WTC11 (cell line): ENCODE data around the gene GUCY2C.

Experiments
- ATF2 ChIP-seq: sonication (generic); formaldehyde crosslinking; IDR thresholded peaks from 2 replicates; pipeline ENCODE4 v1.8.1; 2022; ENCODE audit warnings: low read depth, missing genetic modification reagents, borderline replicate concordance
- CREM ChIP-seq: sonication (generic); formaldehyde crosslinking; IDR thresholded peaks from 2 replicates; pipeline ENCODE4 v1.8.1; 2022; ENCODE audit warnings: mild to moderate bottlenecking, missing genetic modification reagents, moderate library complexity
- CTCF ChIP-seq: fragments of 200-600 bp; IDR thresholded peaks from 2 replicates; pipeline ENCODE4 v1.8.0; 2022; ENCODE audit warnings: antibody characterized with exemption
- E2F4 ChIP-seq: sonication (generic); formaldehyde crosslinking; IDR thresholded peaks from 2 replicates; pipeline ENCODE4 v1.8.1; 2022; ENCODE audit warnings: low read depth, mild to moderate bottlenecking, moderate library complexity, missing genetic modification reagents, borderline replicate concordance
- FOXJ3 ChIP-seq: sonication (generic); formaldehyde crosslinking; IDR thresholded peaks from 2 replicates; pipeline ENCODE4 v1.9.0; 2021; ENCODE audit warnings: missing genetic modification reagents, mild to moderate bottlenecking, borderline replicate concordance
- HMGXB4 ChIP-seq: sonication (generic); formaldehyde crosslinking; IDR thresholded peaks from 2 replicates; pipeline ENCODE4 v1.8.1; 2023; ENCODE audit warnings: mild to moderate bottlenecking, moderate library complexity, missing genetic modification reagents
- KAT7 ChIP-seq: sonication (generic); formaldehyde crosslinking; IDR thresholded peaks from 2 replicates; pipeline ENCODE4 v1.8.1; 2023; ENCODE audit warnings: missing genetic modification reagents, mild to moderate bottlenecking, borderline replicate concordance
- MAX ChIP-seq: sonication (generic); formaldehyde crosslinking; IDR thresholded peaks from 2 replicates; pipeline ENCODE4 v1.8.0; 2022; ENCODE audit warnings: mild to moderate bottlenecking, missing genetic modification reagents
- NR2C2 ChIP-seq: sonication (generic); formaldehyde crosslinking; IDR thresholded peaks from 2 replicates; pipeline ENCODE4 v1.8.0; 2022; ENCODE audit warnings: mild to moderate bottlenecking, missing genetic modification reagents
- USF1 ChIP-seq: sonication (generic); formaldehyde crosslinking; IDR thresholded peaks from 2 replicates; pipeline ENCODE4 v1.8.0; 2022; ENCODE audit warnings: mild to moderate bottlenecking, missing genetic modification reagents
- USF2 ChIP-seq: sonication (generic); formaldehyde crosslinking; IDR thresholded peaks from 2 replicates; pipeline ENCODE4 v1.8.1; 2023; ENCODE audit warnings: mild to moderate bottlenecking, missing genetic modification reagents, moderate library complexity
- ZBTB43 ChIP-seq: sonication (generic); formaldehyde crosslinking; IDR thresholded peaks from 2 replicates; pipeline ENCODE4 v1.8.1; 2023; ENCODE audit warnings: mild to moderate bottlenecking, missing genetic modification reagents

GRCh38 chr12:14694145-14694714 lies 2.2 kb downstream of the GUCY2C start:
- TF ChIP-seq ATF2 (CRISPR knock-in tag) (no peak), CTCF (no peak), KAT7 (CRISPR knock-in tag) (no peak), MAX (no peak), FOXJ3 (CRISPR knock-in tag) (no peak), NR2C2 (CRISPR knock-in tag) (no peak), HMGXB4 (CRISPR knock-in tag) (no peak), E2F4 (CRISPR knock-in tag) (no peak), USF2 (CRISPR knock-in tag) (no peak), USF1 (no peak), ZBTB43 (CRISPR knock-in tag) (no peak), CREM (CRISPR knock-in tag) (no peak)
